Sigmoid colon (tissue), 7 donors: ENCODE results near the gene PRKAG2. TPM values are rescaled to one million over a fixed set of nuclear protein-coding genes. Genes with fewer than 3 reads are reported as not detected.
A peak's percentile ranks its signal among the peaks of the same experiment; 100 is the strongest.

Source experiments
- DNase-seq: peaks from one replicate; pipeline ENCODE4 v3.0.0-alpha.2; 2019
- H3K27ac ChIP-seq, 4 donors: fragments of 200-600 bp; sonication (generic); one replicate each; pipeline ENCODE4 v1.5.1; 2016 to 2019; ENCODE audit warnings: mild to moderate bottlenecking in 1 of 4
- H3K27me3 ChIP-seq, 3 donors: fragments of 200-600 bp; sonication (generic); one replicate each; pipeline ENCODE4 v1.5.1; 2019; ENCODE audit warnings: mild to moderate bottlenecking in 1 of 3
- H3K36me3 ChIP-seq, 4 donors: fragments of 200-600 bp; sonication (generic); one replicate each; pipeline ENCODE4 v1.5.1; 2016 to 2019
- H3K4me1 ChIP-seq, 4 donors: fragments of 200-600 bp; sonication (generic); one replicate each; pipeline ENCODE4 v1.5.1; 2017 to 2019
- H3K4me3 ChIP-seq, 4 donors: fragments of 200-600 bp; sonication (generic); one replicate each; pipeline ENCODE4 v1.5.1; 2017 to 2019; ENCODE audit warnings: mild to moderate bottlenecking in 2 of 4, moderate library complexity in 1 of 4
- H3K9me3 ChIP-seq, 4 donors: fragments of 200-600 bp in 3 of 4; sonication (generic) in 3 of 4; one replicate each; pipeline versions ENCODE4 v1.5.1 to v1.6.1; 2013 to 2019
- EP300 ChIP-seq, 4 donors: sonication (generic); formaldehyde crosslinking; IDR thresholded peaks; one replicate each; pipeline ENCODE4 v1.6.1; 2017; ENCODE audit warnings: antibody characterized with exemption in 4 of 4
- POLR2A ChIP-seq, 2 donors: fragments of 450-650 bp; IDR thresholded peaks; one replicate each; pipeline ENCODE4 v1.6.1; 2016; ENCODE audit warnings: antibody characterized with exemption in 2 of 2, mild to moderate bottlenecking in 2 of 2, moderate library complexity in 2 of 2
- POLR2AphosphoS5 ChIP-seq, 4 donors: sonication (generic); formaldehyde crosslinking; IDR thresholded peaks; one replicate each; pipeline ENCODE4 v1.6.1; 2017; ENCODE audit warnings: antibody characterized with exemption in 4 of 4
- WGBS, 2 donors: extraction: QIAGEN DNeasy Blood & Tissue Kit; methylation state at CpG; one replicate each; pipeline ENCODE4 v1.1.7; 2013; 5-methylcytosine and 5-hydroxymethylcytosine counted together
- intact Hi-C: fragments of 100-400 bp; cut with DNase I; formaldehyde crosslinking; loops from one replicate; pipeline ENCODE4 v1.15.1; 2023
- polyA plus RNA-seq, 3 donors: library from polyadenylated mRNA; stranded (reverse); fragments of 200-250 nt; gene quantifications; one replicate each; pipeline ENCODE4 v1.2.3, GENCODE V29; 2013
- total RNA-seq, 4 donors: library from RNA; depleted of rRNA; stranded (reverse); fragments of >200 nt; gene quantifications; one replicate each; pipeline ENCODE4 v1.1.0, GENCODE V29; 2016
- TF ChIP-seq, protein P1 (sequence below), 4 experiments: fragments of 450-650 bp in 3 of 4; fragments of 200-600 bp in 1 of 4; IDR thresholded peaks; one replicate each; pipeline ENCODE4 v1.5.1; 2016 to 2019; ENCODE audit warnings: antibody characterized with exemption in 4 of 4, mild to moderate bottlenecking in 3 of 4, moderate library complexity in 2 of 4
- donor health status: healthy with polysubstance abuse.
- donor health status: Bipolar disorder and iron deficiency.
- donor health status: healthy.

Gene PRKAG2
- total and polyA plus RNA-seq, 7 donors = 19.2 to 51.2 (median 37.1) TPM

- intact Hi-C loops = no loop called here
- Histone ChIP-seq H3K27me3 (no peaks in the 10 kb centered on the region), H3K36me3 (no peaks in the 10 kb centered on the region), H3K4me3 (no peak overlapping the region), H3K9me3 (no peaks in the 10 kb centered on the region), H3K4me1 (peaks cover 0 to 10% (median 7%) of the 10 kb centered on the region in 4 donors), H3K27ac (no peak overlapping the region)
- WGBS, 2 donors = 96 to 97% methylated on average over 7 of the region's 7 CpGs
- TF ChIP-seq, protein P1, sequence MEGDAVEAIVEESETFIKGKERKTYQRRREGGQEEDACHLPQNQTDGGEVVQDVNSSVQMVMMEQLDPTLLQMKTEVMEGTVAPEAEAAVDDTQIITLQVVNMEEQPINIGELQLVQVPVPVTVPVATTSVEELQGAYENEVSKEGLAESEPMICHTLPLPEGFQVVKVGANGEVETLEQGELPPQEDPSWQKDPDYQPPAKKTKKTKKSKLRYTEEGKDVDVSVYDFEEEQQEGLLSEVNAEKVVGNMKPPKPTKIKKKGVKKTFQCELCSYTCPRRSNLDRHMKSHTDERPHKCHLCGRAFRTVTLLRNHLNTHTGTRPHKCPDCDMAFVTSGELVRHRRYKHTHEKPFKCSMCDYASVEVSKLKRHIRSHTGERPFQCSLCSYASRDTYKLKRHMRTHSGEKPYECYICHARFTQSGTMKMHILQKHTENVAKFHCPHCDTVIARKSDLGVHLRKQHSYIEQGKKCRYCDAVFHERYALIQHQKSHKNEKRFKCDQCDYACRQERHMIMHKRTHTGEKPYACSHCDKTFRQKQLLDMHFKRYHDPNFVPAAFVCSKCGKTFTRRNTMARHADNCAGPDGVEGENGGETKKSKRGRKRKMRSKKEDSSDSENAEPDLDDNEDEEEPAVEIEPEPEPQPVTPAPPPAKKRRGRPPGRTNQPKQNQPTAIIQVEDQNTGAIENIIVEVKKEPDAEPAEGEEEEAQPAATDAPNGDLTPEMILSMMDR (IDR thresholded peaks at IDR 0.05) = no peak
- TF ChIP-seq EP300 (IDR thresholded peaks at IDR 0.05) = no peak
- no peak for TF ChIP-seq POLR2A (IDR thresholded peaks at IDR 0.05)
- no peak for TF ChIP-seq POLR2AphosphoS5 (IDR thresholded peaks at IDR 0.05)
- DNase-seq = no peak
These were observed 135.3 kb downstream of the PRKAG2 start for GRCh38 chr7:151741585-151741984.

DNA sequence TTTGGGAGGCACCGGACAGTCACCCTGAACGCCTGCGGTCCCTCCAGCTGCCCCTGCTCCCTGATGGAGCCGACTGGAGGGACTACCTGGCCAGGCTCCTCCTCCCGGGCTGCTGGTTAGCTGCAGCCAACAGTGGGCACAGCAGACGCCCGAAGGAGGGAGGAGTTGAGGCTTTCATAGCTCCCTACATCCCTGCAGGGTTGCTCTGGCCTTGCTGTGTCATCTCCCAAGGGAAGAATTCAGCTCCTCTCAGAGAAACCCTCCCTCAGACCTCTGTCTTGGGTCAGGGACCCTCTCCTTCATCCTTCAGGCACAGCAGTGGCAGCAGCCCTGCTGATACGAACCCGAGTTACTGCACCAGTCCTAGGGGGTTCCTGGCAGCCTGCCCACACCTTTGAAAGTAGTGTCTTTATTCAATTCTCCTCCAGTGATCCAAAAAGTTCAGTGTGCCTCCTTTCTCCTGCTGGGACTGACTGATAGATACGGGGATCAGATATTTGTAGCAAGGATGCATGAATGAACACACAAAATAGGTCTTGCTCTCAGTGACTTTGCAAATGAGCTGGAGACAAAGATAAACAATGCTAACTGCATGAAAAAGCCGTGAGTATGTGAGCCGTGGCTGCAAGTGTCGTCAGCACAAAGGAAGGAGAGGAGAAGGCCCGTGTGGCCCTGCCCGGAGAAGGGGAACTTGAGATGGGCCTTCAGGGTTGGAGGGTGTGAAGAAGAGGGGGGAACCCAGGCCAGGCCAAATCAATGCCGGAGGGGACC is 136.6 kb downstream of the PRKAG2 start:
- Histone ChIP-seq H3K9me3 (no peaks in the 10 kb centered on the region), H3K27me3 (no peaks in the 10 kb centered on the region), H3K4me1 (peaks cover 0 to 21% (median 19%) of the 10 kb centered on the region in 4 donors), H3K36me3 (no peaks in the 10 kb centered on the region), H3K4me3 (no peak overlapping the region), H3K27ac (no peak overlapping the region)
- 90 to 95% methylated on average over 16 of the region's 16 CpGs for WGBS, 2 donors
- TF ChIP-seq POLR2A (IDR thresholded peaks at IDR 0.05) (no peak), EP300 (IDR thresholded peaks at IDR 0.05) (no peak), POLR2AphosphoS5 (IDR thresholded peaks at IDR 0.05) (no peak)
- TF ChIP-seq, protein P1 (IDR thresholded peaks at IDR 0.05) = no peak
- intact Hi-C loops = no loop called here
- no peak for DNase-seq

DNA sequence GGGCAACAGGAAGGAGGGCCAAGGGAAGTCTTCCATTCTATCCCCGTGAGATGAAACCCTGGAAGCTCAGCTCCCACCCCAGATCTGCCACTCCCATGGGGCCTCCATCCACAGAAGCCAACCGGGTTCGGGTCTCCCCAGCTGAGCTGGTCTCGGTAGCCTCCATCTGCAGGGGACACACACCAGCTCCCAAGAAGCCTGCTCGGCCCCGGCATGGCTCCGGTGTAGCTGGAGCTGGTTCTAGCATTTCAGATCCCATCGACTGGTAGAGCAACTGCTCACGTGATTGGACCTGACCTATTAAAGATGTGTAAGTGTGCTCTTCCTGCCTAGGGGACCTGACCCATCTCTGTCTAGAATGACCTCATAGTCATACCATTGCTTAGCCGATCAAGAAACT is 138.0 kb downstream of the PRKAG2 start:
- no peak for TF ChIP-seq POLR2AphosphoS5 (IDR thresholded peaks at IDR 0.05)
- no peak for TF ChIP-seq EP300 (IDR thresholded peaks at IDR 0.05)
- TF ChIP-seq, protein P1 (IDR thresholded peaks at IDR 0.05) = no peak
- no peak for TF ChIP-seq POLR2A (IDR thresholded peaks at IDR 0.05)
- no peaks in the 10 kb centered on the region for H3K9me3 ChIP-seq
- intact Hi-C loops = loop anchor here (5.0 kb wide), 1 partner anchor 107 kb away; no protein-coding TSS in a partner anchor
- WGBS, 2 donors = 81 to 98% methylated on average over 10 of the region's 10 CpGs
- no peak for DNase-seq
- H3K4me3 ChIP-seq = no peak overlapping the region
- H3K27ac ChIP-seq = no peak overlapping the region
- H3K36me3 ChIP-seq = no peaks in the 10 kb centered on the region
- H3K4me1 ChIP-seq = peaks cover 0 to 22% (median 21%) of the 10 kb centered on the region in 4 donors
- H3K27me3 ChIP-seq = no peaks in the 10 kb centered on the region

DNA sequence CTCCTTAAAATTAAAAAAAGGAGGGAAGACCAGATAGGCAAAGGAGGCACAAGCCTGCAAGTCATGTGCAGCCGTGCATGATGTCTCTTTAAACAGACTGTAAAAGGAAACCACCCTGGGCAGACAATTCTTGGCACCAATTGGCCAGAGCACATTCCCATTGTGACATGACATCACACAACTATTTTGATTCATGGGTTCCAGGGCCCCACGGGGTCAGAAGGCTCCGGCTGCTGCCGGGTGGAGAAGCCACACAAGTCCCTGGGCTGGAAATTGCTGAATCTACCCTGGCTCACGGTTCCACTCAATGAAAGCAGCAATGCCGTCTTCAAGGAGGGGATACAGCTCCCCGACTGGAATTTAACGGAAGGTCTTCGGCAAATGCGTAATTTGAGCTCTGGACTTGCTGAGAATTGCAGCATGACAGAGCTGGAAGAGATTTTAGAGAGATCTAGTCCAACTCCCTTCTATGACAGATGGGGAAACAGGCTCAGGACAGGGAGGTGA is 140.5 kb downstream of the PRKAG2 start:
- Histone ChIP-seq H3K27me3 (no peaks in the 10 kb centered on the region), H3K4me1 (peaks cover 0 to 22% (median 17%) of the 10 kb centered on the region in 4 donors), H3K4me3 (peak overlapping the region; percentile 16 to 51 (median 45)), H3K9me3 (no peaks in the 10 kb centered on the region), H3K36me3 (no peaks in the 10 kb centered on the region), H3K27ac (peak overlapping the region; percentile 74 to 83 (median 78))
- 28 to 69% methylated on average over 10 of the region's 10 CpGs for WGBS, 2 donors
- intact Hi-C loops = loop anchor here (5.0 kb wide), 1 partner anchor 104 kb away; no protein-coding TSS in a partner anchor
- TF ChIP-seq POLR2AphosphoS5 (IDR thresholded peaks at IDR 0.05) (peak; percentile 40 to 73 (median 64)), POLR2A (IDR thresholded peaks at IDR 0.05) (no peak), EP300 (IDR thresholded peaks at IDR 0.05) (peak in 1 of 4 donors; percentile 74)
- TF ChIP-seq, protein P1 (IDR thresholded peaks at IDR 0.05) = no peak
- peak; percentile 90 for DNase-seq
